Kidney (tissue), 14 donors: ENCODE data around the gene RPS6KA3. TPM values are rescaled to one million over a fixed set of nuclear protein-coding genes. Genes with fewer than 3 reads are reported as not detected.

Source experiments
- DNase-seq, 5 donors: peaks; one replicate each; pipeline ENCODE4 v3.0.0-alpha.2; 2013 to 2020
- FAIRE-seq: peaks from 2 replicates; lab custom pipeline; 2012; peaks lifted over from hg19 to GRCh38; lab: Jason Lieb, UNC
- H3K27ac ChIP-seq, 2 donors: one replicate each; pipeline ENCODE4 v1.7.0; 2013; ENCODE audit warnings: low read depth in 2 of 2, low read length in 2 of 2, inconsistent platforms in 1 of 2
- H3K27me3 ChIP-seq: one replicate; pipeline ENCODE4 v1.7.1; 2013; ENCODE audit warnings: low read length, inconsistent platforms; ENCODE audit not compliant: control insufficient read depth, insufficient read depth
- H3K36me3 ChIP-seq, 3 donors: one replicate each; pipeline versions ENCODE4 v1.7.0 to v1.7.1; 2013; ENCODE audit warnings: low read length in 3 of 3, control low read depth in 1 of 3, inconsistent platforms in 1 of 3; ENCODE audit not compliant: insufficient read depth in 3 of 3, control insufficient read depth in 2 of 3
- H3K4me1 ChIP-seq, 3 donors: one replicate each; pipeline versions ENCODE4 v1.7.0 to v1.7.1; 2013; ENCODE audit warnings: low read length in 3 of 3, inconsistent platforms in 1 of 3, low read depth in 1 of 3; ENCODE audit not compliant: control insufficient read depth in 2 of 3, insufficient read depth in 2 of 3
- H3K4me3 ChIP-seq, 3 donors: one replicate each; pipeline versions ENCODE4 v1.7.0 to v1.8.1; 2013; ENCODE audit warnings: low read length in 3 of 3, control low read depth in 1 of 3, inconsistent platforms in 1 of 3
- H3K9ac ChIP-seq, 3 donors: one replicate each; pipeline versions ENCODE4 v1.7.0 to v1.7.1; 2013; ENCODE audit warnings: low read length in 3 of 3, control low read depth in 1 of 3, inconsistent platforms in 1 of 3
- H3K9me3 ChIP-seq, 3 donors: one replicate each; pipeline versions ENCODE4 v1.7.0 to v1.7.1; 2013; ENCODE audit warnings: low read length in 3 of 3, control low read depth in 1 of 3, inconsistent platforms in 1 of 3; ENCODE audit not compliant: control insufficient read depth in 2 of 3, insufficient read depth in 1 of 3
- intact Hi-C: fragments of 100-400 bp; cut with DNase I; formaldehyde crosslinking; loops from one replicate; pipeline ENCODE4 v1.11.1; 2022
- polyA plus RNA-seq: library from polyadenylated mRNA; stranded (reverse); fragments of 350-450 nt; fragmentation: Illumina TruSeq; extraction: RNeasy Lipid Tissue Mini Kit (QIAGEN cat#74804); gene quantifications from one replicate; pipeline ENCODE4 v1.2.3, GENCODE V29; 2014; ENCODE audit warnings: low read depth, low replicate concordance; ENCODE audit not compliant: insufficient read depth
- total RNA-seq: library from RNA; stranded (reverse); fragmentation: NEBNext Ultra II Directional; extraction: Animal tissue kit (Norgen Biotek cat#: 25700); gene quantifications from one replicate; pipeline ENCODE4 v1.2.1, GENCODE V29; 2021
- TF ChIP-seq, protein P1 (sequence below): IDR thresholded peaks from 3 replicates; pipeline ENCODE4 v1.5.1; 2012; ENCODE audit warnings: mild to moderate bottlenecking, moderate library complexity, borderline replicate concordance; ENCODE audit not compliant: insufficient read depth; ENCODE audit errors: extremely low read depth
- donor health status: control.
- donor health status: control.
- donor health status: control.
- donor health status: control.
- donor health status: control.
- donor health status: DM: yes; HTN: yes; CAD: no.
- donor health status: Normal renal cell carcinoma (clear cell type).

Gene RPS6KA3
- total and polyA plus RNA-seq, 2 donors from 2014 or later, result 9.9 to 42.8 TPM

DNA sequence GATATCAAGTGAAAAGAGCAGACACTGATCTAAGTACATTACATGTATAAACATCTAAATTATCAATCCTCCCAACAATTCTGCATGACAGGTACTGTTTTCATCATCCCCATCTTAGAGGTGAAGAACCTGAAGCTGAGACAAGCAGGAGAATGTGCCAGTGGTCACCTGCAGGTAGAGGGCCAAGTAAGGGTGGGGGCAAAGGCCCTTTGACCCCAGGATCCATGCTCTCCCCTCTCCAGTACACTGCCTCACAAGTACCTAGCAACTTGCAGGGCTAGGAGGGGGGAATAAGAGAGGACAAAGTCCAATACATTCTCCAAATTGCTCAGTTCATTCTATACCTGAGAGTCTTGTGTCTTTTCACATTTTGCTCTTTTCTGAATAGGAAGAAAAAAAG, 141.7 kb downstream of the RPS6KA3 start:
- Histone ChIP-seq H3K9me3 (no peaks in the 10 kb centered on the region), H3K4me1 (no peaks in the 10 kb centered on the region), H3K9ac (no peak overlapping the region), H3K27ac (no peak overlapping the region), H3K36me3 (peaks cover 0 to 3% (median 0%) of the 10 kb centered on the region in 3 donors), H3K4me3 (no peak overlapping the region), H3K27me3 (no peaks in the 10 kb centered on the region)
- FAIRE-seq (no peak), DNase-seq (no peak)
- intact Hi-C loops, result no loop called here
- TF ChIP-seq, protein P1, sequence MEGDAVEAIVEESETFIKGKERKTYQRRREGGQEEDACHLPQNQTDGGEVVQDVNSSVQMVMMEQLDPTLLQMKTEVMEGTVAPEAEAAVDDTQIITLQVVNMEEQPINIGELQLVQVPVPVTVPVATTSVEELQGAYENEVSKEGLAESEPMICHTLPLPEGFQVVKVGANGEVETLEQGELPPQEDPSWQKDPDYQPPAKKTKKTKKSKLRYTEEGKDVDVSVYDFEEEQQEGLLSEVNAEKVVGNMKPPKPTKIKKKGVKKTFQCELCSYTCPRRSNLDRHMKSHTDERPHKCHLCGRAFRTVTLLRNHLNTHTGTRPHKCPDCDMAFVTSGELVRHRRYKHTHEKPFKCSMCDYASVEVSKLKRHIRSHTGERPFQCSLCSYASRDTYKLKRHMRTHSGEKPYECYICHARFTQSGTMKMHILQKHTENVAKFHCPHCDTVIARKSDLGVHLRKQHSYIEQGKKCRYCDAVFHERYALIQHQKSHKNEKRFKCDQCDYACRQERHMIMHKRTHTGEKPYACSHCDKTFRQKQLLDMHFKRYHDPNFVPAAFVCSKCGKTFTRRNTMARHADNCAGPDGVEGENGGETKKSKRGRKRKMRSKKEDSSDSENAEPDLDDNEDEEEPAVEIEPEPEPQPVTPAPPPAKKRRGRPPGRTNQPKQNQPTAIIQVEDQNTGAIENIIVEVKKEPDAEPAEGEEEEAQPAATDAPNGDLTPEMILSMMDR, result no peak

DNA sequence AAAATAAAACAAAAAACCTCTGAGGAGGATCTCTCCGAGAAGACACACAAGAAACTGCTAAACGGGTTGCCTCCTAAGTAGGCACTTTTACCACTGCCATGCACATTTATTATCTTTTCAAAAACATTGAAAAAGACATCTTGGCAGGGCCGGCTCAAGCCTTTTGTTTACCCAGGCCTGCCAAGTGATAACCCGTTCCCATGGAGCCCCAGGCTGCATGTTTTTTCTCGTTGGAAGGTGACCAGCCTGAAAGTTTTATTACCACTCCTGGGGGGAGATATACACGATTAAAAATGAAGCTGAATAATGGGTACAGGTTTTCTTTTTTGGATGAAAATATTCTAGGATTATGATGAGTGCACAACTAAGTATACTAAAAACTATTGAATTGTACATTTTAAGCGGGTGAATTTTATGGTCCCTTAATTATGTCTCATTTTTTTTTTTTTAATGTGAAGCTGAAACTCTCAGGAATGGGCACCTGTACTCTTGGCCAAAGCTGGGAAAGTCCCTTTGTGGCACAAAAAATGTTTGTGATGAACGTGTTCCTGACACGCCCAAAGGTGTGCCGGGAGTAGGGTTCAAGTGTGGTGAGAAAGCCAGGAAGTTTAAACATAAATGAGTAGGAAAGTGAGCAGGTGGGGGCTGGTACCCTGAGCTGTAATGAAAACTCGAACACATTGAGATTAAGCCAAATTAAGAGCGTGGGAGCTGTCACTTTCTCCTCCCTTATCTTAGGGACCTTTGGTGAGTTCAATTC, 148.5 kb downstream of the RPS6KA3 start:
- FAIRE-seq, result no peak
- Histone ChIP-seq H3K9me3 (no peaks in the 10 kb centered on the region), H3K27ac (no peak overlapping the region), H3K36me3 (no peaks in the 10 kb centered on the region), H3K9ac (no peak overlapping the region), H3K27me3 (peaks cover 17% of the 10 kb centered on the region), H3K4me1 (no peaks in the 10 kb centered on the region), H3K4me3 (no peak overlapping the region)
- DNase-seq, result no peak
- TF ChIP-seq, protein P1, result no peak
- intact Hi-C loops, result no loop called here

DNA sequence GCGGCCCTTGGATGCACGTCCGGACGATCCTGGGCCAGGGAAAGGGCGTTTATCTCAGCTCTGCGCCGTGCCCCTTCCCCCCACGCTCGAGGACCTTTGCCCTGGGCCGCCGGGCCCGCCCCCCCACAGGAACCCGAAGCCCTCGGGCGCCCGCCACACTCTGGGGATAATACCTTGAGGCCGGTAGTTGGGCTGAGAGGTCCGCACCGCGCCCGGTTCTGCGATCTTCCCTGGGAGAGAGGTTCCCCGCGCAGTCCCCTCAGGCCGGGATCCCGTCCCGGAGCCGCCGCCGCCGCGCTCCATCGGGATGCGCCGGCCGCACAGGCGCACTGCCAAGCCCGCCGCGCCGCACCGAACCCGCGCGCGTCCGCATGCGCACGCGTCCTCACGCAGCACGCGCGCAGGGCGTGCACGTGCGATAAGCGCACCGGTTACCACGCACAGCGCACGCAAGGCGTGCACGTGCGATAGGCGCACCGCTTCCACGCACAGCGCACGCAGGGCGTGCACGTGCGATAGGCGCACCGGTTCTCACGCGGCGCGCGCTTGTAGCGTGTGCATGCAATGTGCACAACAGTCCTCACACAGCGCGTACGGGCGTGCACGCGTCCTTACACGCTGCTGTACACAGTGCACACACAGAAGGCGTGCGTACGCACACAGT, 150.0 kb downstream of the RPS6KA3 start, which contains the start of gene MAP7D2:
TSS of gene MAP7D2 (minus strand) at position 331 of the 664 bp plus-strand sequence. CDS start at position 303, 28 bp downstream.
- Histone ChIP-seq H3K27ac (no peak within 1 kb of the TSS), H3K36me3 (no peaks in the 10 kb centered on the region), H3K4me1 (no peaks in the 10 kb centered on the region), H3K27me3 (peaks cover 17% of the 10 kb centered on the region), H3K9ac (no peak within 1 kb of the TSS), H3K4me3 (peak within 1 kb of the TSS in 1 of 3 donors; percentile 29), H3K9me3 (no peaks in the 10 kb centered on the region)
- intact Hi-C loops, result no loop called here
- TF ChIP-seq, protein P1, result no peak
- FAIRE-seq (no peak), DNase-seq (peak in 3 of 5 donors; percentile 14 to 36 (median 26))
